Natural killer cell treated with Interleukin-12 subunit alpha and Interleukin-12 subunit beta and Interleukin-15 and Interleukin-18, amount 100 ng/mL, for 72 hours (primary cell): Measurements from ENCODE around the gene EPX. TPM values are rescaled to one million over a fixed set of nuclear protein-coding genes. Genes with fewer than 3 reads are reported as not detected.

Experiments used
- total RNA-seq, 2 donors: library from RNA; stranded (reverse); gene quantifications; one replicate each; pipeline ENCODE4 v1.2.3, GENCODE V29; 2022

EPX gene
- total RNA-seq, 2 donors from 2014 or later = not detected

Other genes with a start within 250 kb of the EPX start
- under 1 TPM in 1 of 2 donors, not detected in 1; 0.19 TPM for gene CUEDC1, start 237.3 kb upstream of the EPX start, total RNA-seq
- 10 to 100 TPM; 29.1 to 31.8 TPM for gene VEZF1, start 204.5 kb upstream of the EPX start, total RNA-seq
- gene SRSF1, start 185.5 kb upstream of the EPX start, total RNA-seq = 100 to 1,000 TPM; 327 to 426 TPM
- gene DYNLL2, start 109.3 kb upstream of the EPX start, total RNA-seq = 10 to 100 TPM; 27.9 to 37.9 TPM
- under 1 TPM in 1 of 2 donors, not detected in 1; 0.25 TPM for gene OR4D1, start 44.3 kb upstream of the EPX start, total RNA-seq
- gene OR4D2, start 25.7 kb upstream of the EPX start, total RNA-seq = not detected
- 10 to 100 TPM; 13.2 to 20.2 TPM for gene MKS1, start 26.5 kb downstream of the EPX start, total RNA-seq
- gene LPO, start 45.9 kb downstream of the EPX start, total RNA-seq = not detected
- not detected for gene MPO, start 88.2 kb downstream of the EPX start, total RNA-seq
- gene TSPOAP1, start 136.1 kb downstream of the EPX start, total RNA-seq = 10 to 100 TPM; 54.0 to 82.3 TPM
- gene SUPT4H1, start 159.5 kb downstream of the EPX start, total RNA-seq = 100 to 1,000 TPM in 1 of 2 donors, 10 to 100 TPM in 1; 84.0 to 143 TPM
- gene RNF43, start 224.8 kb downstream of the EPX start, total RNA-seq = 1 to 10 TPM in 1 of 2 donors, not detected in 1; 1.3 TPM